Measurements from ENCODE around the gene SFMBT2. TPM values are rescaled to one million over a fixed set of nuclear protein-coding genes. Genes with fewer than 3 reads are reported as not detected.
A peak's percentile ranks its signal among the peaks of the same experiment; 100 is the strongest.

SFMBT2 gene
- total and polyA plus RNA-seq, 12 donors = 3.7 to 17.9 (median 12.7) TPM

DNA sequence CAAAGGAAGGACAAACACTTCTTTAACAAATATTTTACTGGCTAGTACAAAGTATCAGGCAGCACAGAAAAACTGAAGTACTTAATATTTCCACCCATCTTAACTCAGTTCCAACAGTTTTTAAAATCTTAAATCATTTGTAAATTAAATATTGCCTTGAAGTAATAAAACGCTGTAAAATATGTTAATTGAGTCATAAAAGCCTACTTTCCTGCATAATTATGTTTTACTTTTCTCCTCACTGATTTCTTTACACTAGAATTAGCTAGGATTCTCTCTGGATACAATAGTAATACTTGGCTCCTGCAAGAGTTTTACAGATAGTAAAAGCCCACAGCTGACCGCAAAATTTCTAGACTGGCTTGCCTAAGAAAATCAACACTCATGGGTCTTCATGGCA, 74.9 kb downstream of the SFMBT2 start:
- Histone ChIP-seq H3K36me3 (replicated peaks in 1 of 2) (no peaks in the 10 kb centered on the region), H3K27ac (no peak overlapping the region), H3K27me3 (no peaks in the 10 kb centered on the region), H3K4me1 (replicated peaks in 1 of 2) (no peaks in the 10 kb centered on the region), H3K9me3 (replicated peaks in 1 of 3) (no peaks in the 10 kb centered on the region), H3K4me3 (no peak overlapping the region)
- WGBS, 4 donors = 86 to 93% (median 87%) methylated on average over 2 of the region's 2 CpGs
- no peak for DNase-seq
- intact Hi-C loops (cut with DNase I) = no loop called here
- TF ChIP-seq, protein P1, sequence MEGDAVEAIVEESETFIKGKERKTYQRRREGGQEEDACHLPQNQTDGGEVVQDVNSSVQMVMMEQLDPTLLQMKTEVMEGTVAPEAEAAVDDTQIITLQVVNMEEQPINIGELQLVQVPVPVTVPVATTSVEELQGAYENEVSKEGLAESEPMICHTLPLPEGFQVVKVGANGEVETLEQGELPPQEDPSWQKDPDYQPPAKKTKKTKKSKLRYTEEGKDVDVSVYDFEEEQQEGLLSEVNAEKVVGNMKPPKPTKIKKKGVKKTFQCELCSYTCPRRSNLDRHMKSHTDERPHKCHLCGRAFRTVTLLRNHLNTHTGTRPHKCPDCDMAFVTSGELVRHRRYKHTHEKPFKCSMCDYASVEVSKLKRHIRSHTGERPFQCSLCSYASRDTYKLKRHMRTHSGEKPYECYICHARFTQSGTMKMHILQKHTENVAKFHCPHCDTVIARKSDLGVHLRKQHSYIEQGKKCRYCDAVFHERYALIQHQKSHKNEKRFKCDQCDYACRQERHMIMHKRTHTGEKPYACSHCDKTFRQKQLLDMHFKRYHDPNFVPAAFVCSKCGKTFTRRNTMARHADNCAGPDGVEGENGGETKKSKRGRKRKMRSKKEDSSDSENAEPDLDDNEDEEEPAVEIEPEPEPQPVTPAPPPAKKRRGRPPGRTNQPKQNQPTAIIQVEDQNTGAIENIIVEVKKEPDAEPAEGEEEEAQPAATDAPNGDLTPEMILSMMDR (IDR thresholded peaks at IDR 0.05) = no peak
- no peak for TF ChIP-seq POLR2A (IDR thresholded peaks at IDR 0.05)

DNA sequence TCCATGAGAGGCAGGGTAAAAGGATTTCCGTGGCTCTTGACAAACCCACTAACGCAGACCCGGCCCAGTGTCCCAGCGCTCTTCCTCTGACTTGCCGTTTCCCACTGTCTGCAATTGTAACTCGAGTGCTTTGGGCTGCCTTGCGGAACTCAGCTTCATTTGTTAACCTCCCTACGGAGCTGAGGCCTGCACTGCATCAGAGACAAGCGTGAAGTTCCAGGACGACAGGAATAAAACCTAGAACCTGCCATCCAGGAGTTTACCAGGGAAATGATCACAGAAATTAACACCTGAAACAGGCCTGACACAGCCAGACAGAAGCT, 76.2 kb downstream of the SFMBT2 start:
- intact Hi-C loops (cut with DNase I) = no loop called here
- 89 to 97% (median 91%) methylated on average over 10 of the region's 10 CpGs for WGBS, 4 donors

DNA sequence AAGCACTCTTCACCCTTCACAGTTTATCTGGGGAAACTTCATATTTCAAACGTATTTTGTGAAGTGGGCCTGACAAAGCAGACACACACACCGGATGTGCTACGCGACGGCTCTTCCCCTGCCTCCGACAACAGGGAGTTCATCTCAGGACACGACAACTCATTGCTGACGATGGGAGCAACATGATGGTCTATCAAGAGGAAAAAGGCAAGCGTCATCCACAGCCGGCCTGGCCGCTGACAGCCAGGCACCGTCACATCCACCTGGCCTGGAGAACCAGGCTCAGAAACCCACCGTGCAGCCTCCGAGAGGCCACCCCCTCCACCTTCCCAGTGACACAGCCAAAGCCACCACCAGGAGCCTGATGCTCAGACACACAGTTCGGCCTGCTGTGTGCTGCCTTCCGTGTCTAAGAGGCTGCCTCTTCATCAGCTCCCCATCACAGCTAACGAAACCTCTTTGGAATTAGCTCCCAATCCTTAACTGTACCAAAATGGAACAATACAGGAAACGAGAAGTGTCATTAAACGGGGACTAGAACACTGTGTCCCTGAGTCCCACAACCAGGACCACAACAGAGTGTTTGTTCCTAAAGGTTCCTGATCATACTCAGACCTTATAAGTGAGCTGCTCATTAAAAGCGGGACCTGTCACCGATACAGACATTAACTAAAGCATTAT, 76.7 kb downstream of the SFMBT2 start:
- no peaks in the 10 kb centered on the region for H3K27me3 ChIP-seq
- no peak overlapping the region for H3K4me3 ChIP-seq
- H3K27ac ChIP-seq = peak overlapping the region in 2 of 5 donors; percentile 43 to 67
- peak in 3 of 7 donors; percentile 35 to 85 (median 39) for DNase-seq
- H3K9me3 ChIP-seq (replicated peaks in 1 of 3) = no peaks in the 10 kb centered on the region
- no peaks in the 10 kb centered on the region for H3K36me3 ChIP-seq (replicated peaks in 1 of 2)
- 83 to 90% (median 83%) methylated on average over 19 to 21 of the region's 21 CpGs for WGBS, 4 donors
- H3K4me1 ChIP-seq (replicated peaks in 1 of 2) = no peaks in the 10 kb centered on the region
- TF ChIP-seq, protein P1 (IDR thresholded peaks at IDR 0.05) = no peak
- no peak for TF ChIP-seq POLR2A (IDR thresholded peaks at IDR 0.05)
- intact Hi-C loops (cut with DNase I) = no loop called here

More for the DNA sequence above, 76.2 kb downstream of the SFMBT2 start:
- H3K36me3 ChIP-seq (replicated peaks in 1 of 2) = no peaks in the 10 kb centered on the region
- DNase-seq = no peak
- H3K9me3 ChIP-seq (replicated peaks in 1 of 3) = no peaks in the 10 kb centered on the region
- H3K4me1 ChIP-seq (replicated peaks in 1 of 2) = no peaks in the 10 kb centered on the region
- no peak for TF ChIP-seq POLR2A (IDR thresholded peaks at IDR 0.05)
- TF ChIP-seq, protein P1 (IDR thresholded peaks at IDR 0.05) = no peak
- peak overlapping the region in 2 of 5 donors; percentile 43 to 67 for H3K27ac ChIP-seq
- H3K27me3 ChIP-seq = no peaks in the 10 kb centered on the region
- no peak overlapping the region for H3K4me3 ChIP-seq

DNA sequence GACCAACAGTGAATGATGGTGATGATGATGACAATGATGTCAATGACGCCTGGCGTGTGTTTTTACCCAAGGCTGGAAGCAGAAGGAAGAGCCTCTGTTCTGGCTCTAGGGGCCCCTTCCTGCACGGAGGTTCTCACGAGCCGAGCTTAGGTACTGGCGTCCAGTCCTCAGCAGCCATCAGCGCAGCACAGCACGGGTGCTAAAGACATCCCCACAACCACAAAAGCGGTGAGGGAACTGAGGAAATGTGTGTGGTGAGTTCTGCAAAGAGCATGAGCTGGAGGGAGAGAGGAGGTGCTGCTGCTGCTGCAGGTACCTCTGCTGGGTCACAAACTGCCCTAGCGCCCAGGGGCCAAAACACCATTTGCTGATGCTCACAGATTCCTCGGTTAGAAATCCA, 81.6 kb downstream of the SFMBT2 start:
- Histone ChIP-seq H3K9me3 (replicated peaks in 1 of 3) (no peaks in the 10 kb centered on the region), H3K36me3 (replicated peaks in 1 of 2) (no peaks in the 10 kb centered on the region), H3K27ac (no peak overlapping the region), H3K4me1 (replicated peaks in 1 of 2) (no peaks in the 10 kb centered on the region), H3K4me3 (no peak overlapping the region), H3K27me3 (no peaks in the 10 kb centered on the region)
- no peak for DNase-seq
- intact Hi-C loops (cut with DNase I) = no loop called here
- no peak for TF ChIP-seq POLR2A (IDR thresholded peaks at IDR 0.05)
- TF ChIP-seq, protein P1 (IDR thresholded peaks at IDR 0.05) = no peak
- WGBS, 4 donors = 89 to 100% (median 99%) methylated on average over 10 to 11 of the region's 11 CpGs
